ENCODE data around the gene NGF.

- TF ChIP-seq CTCF (IDR thresholded peaks at IDR 0.05), result no peak
- TF ChIP-seq POLR2A (IDR thresholded peaks at IDR 0.05), result no peak
These were observed 9.2 kb upstream of the NGF start for GRCh38 chr1:115347282-115347681.
